ENCODE results near the gene IER5L. TPM values are rescaled to one million over a fixed set of nuclear protein-coding genes. Genes with fewer than 3 reads are reported as not detected.
"Not testable (repeated sequence)": the region's sequence is repeated elsewhere in the genome, so short reads cannot be mapped to it uniquely, and the experiment has no call there.

The IER5L gene
- total RNA-seq, 1 donor from 2014 or later, result 33.8 TPM

GRCh38 chr9:129164246-129164930 is 13.7 kb downstream of the IER5L start:
- no peak for FAIRE-seq
- no peak for DNase-seq (ENCODE audit: low spot score in 2 of 2)

- FAIRE-seq (no peak), DNase-seq (ENCODE audit: low spot score in 2 of 2) (no peak)
Observed at GRCh38 chr9:129163753-129164152, 14.3 kb downstream of the IER5L start.

GRCh38 chr9:129163198-129163670 is 14.8 kb downstream of the IER5L start:
- FAIRE-seq; DNase-seq (ENCODE audit: low spot score in 2 of 2): not testable (repeated sequence)

DNA sequence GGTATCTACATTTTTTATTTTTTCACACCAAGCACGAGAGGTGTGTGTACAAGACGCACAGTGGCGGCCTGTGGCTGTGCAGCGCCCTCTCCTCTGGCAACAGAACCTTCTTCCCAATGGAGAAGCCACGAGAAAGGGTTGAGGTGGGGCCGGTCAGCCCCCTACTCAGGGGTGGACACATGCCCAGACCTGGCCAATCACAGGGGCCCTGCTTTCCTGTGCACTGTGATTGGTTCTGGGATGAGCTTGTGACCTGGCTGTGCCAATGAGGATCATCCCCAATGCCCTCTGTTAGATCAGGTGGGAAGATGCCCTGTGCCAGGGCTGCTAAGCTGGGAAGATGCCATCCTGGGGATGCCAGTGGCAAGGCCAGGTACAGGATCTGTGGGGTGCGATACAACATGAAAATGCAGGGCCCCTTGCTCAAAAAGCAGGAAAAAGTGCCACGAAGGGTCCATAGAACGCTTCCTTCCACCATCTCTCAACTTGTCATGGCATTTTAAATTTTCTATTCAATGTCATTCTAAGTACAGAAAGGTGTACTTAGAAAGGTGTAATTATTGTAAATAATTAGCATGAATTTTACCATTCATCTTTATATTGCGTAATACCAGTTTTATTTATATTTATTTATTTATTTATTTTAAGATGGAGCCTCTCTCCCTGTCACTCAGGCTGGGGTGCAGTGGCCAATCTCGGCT is 15.4 kb downstream of the IER5L start:
- DNase-seq (ENCODE audit: low spot score in 2 of 2), result no peak
- FAIRE-seq, result no peak

DNA sequence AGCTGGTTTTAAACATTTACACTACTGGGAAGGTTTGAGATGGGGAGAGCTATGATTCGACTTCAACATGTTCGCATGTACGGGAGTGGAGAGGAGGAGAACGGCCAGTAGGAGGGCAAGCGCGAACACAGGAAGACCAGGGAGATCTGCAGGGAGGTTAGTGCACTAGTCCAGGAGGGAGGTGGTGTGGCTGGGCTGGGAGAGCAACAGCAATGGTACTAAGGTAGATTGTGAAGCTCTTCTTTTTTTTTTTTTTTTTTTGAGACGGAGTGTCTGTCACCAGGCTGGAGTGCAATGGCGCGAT is 16.6 kb downstream of the IER5L start:
- DNase-seq (ENCODE audit: low spot score in 2 of 2), result no peak
- FAIRE-seq, result no peak

GRCh38 chr9:129160712-129161533 is 17.1 kb downstream of the IER5L start:
- no peak for DNase-seq (ENCODE audit: low spot score in 2 of 2)
- FAIRE-seq, result no peak

DNA sequence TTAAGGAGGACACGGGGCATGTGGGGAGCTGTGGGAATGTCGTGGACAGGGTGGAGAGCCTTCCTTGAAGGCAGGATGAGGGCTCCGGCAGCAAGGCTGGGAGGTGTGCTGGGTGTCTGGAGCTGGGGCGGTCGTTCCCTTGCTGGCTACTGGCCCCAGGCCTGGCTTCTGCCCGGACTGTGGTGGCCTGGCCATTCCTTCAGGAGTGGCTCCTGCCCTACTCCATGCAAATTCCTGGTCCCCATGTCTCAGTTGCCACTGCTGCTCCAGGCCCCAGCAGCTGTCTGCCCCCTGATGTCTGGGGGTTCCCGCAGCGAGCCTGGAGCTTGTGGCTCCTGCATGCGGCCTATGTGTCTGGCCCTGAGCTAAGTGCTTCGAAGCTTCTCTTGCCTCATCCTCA is 21.9 kb downstream of the IER5L start:
- FAIRE-seq, result no peak
- DNase-seq (ENCODE audit: low spot score in 2 of 2), result no peak

- FAIRE-seq (no peak), DNase-seq (ENCODE audit: low spot score in 2 of 2) (no peak)
Observed at GRCh38 chr9:129154866-129155477, 23.1 kb downstream of the IER5L start.

DNA sequence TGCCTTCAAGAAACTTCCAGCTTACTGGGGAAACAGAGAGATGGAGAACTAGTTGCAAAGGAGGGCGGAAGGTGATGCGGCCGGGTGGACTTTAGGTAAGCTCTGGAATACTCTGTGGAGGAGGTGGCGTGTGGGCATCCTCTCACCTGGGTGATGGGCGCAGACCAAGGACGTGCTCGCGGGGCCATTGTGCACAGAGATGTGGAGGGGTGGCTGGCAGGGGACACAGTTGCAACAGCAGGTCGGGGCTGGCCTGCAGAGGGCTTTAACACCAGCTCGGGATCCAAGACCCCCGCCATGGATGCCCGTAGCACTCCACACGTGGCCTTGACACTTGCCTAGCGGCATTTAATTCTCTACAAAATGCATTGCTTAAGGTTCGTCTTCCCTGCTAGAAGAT is 26.6 kb downstream of the IER5L start:
- no peak for FAIRE-seq
- DNase-seq (ENCODE audit: low spot score in 2 of 2), result no peak

GRCh38 chr9:129150672-129151211 is 27.3 kb downstream of the IER5L start:
- FAIRE-seq (no peak), DNase-seq (ENCODE audit: low spot score in 2 of 2) (no peak)

DNA sequence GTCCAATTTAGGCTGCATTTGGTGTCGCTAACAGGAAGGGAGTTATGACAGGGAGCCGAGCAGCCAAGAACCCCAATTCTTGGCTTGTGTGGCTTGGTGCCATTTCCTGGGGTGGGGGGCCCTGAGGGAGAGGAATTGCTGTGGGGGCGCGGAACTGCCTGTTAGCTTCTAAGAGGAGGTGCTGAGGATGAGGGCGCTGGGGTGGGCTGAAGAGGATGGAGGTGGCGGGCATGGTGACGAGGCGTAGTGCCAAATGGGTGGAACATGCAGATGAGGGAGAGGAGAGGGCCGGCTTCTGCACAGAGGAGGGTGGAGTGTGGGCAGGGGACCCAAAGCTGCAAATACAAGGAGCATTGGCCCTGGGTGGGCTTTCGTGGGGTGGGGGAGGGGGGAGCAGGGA is 27.9 kb downstream of the IER5L start:
- no peak for FAIRE-seq
- DNase-seq (ENCODE audit: low spot score in 2 of 2), result no peak

- no peak for FAIRE-seq
- DNase-seq (ENCODE audit: low spot score in 2 of 2), result no peak
Observed at GRCh38 chr9:129149442-129149841, 28.6 kb downstream of the IER5L start.

- DNase-seq (ENCODE audit: low spot score in 2 of 2), result no peak
- no peak for FAIRE-seq
Observed at GRCh38 chr9:129148463-129149204, 29.4 kb downstream of the IER5L start.

DNA sequence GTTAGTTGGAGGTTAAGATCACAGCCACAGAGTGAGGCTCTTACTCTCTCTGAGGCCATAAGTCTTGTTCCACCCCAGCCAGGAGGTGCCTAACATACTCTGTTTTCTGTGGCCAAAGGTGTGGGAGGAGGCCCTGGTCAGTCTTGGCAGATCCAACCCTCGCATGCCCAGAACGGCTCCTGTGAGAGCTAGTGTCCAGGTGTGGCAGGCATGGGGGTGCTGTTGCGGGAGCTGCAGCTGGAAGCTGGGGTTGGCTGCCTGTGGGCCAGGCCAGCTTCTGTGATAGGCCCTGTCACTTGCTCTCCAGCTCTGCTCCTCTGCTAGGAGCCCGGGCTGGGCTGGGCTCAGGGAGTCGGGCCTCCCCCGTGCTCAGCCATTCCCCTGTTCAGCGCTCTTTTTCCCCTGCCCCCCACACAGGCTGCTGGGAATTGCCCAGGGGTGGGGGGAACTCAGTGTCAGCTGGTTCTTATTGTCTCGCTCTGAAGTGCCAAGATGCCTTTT is 31.6 kb downstream of the IER5L start:
- no peak for DNase-seq (ENCODE audit: low spot score in 2 of 2)
- no peak for FAIRE-seq

DNA sequence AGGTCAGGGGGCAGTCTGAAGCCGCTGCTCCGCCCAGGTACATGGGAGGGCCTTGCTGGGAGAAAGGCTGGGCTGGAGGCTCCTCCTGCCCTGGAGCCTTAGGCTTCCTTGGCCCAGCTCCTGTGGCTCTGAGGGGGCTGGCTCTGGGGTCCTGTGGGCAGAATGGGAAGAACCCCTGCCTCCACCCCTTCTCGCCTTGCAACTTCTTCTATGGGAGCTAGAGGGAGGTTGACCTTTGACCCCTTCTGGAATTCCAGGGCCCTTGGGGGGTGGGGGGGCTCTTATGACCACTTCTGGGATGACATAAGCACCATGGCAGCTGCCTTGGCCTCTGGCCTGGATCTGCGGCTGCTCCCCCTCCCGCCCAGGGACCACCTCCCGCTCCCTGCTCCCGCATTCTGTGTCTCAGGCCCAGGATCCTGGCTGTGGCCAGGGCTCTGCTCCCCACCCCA is 32.2 kb downstream of the IER5L start:
- FAIRE-seq, result no peak
- DNase-seq (ENCODE audit: low spot score in 2 of 2), result peak in 1 of 2 donors; percentile 35

DNA sequence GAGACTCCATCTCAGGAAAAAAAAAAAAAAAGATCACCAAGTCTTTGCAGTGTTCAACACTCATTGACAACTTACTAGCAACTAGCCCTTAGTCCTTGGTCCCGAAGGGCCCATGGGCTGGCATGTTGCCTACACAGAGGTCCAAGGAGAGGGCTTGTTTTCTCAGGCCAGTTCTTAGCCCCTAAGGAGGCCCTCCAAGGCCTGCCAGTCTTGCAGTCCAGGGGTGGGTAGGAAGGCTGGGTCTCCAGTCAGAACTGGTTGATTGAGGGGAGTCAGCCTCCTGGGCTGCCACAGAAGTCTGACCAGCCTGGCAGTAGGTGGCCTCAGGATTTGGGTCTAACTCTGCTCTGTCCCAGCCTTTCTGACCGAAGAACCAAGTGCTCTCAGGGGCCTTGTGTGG is 32.7 kb downstream of the IER5L start:
- FAIRE-seq (no peak), DNase-seq (ENCODE audit: low spot score in 2 of 2) (no peak)

DNA sequence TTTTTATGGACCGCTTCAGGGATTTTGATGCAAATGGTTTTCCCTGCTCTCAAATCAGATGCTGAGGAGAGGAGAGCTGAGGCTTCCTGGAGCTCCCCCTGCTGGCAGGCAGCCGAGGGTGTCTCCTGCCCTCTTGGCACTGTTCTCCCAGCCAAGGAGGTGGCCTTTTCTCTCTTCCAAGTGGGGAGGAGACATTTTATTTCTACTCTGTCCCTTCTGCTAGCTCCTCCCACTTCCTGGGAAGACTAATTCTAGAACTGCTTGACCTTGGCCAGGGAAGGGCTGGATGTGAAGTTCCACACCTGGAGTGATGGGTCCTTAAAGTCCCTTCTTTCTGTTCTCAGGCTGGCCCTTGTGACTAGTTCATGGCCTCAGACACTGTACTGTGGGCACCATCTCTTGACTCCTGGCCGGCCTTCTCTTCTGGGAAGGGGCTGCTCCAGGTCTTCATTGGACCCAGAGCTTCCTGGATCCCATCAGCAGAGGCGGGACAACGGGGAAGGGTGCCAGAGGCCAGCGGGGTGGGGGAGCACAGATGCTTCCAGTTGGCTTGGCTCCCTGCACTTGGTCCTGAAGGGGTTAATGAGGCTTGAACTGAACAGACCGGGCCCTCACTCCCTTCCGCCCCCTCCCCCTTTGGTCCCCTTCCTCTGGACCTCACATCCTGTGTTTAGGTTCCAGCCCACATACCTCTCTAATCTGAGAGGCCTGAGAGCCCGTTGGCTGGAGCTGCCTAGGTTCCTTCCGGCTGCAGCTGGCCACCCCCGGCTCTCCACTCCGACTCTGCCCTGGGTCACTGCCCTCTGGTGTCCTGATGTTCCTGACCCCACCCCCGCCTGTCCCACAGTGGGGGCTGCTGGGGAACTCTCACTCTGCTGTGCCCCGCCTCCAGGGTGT is 34.8 kb downstream of the IER5L start:
- FAIRE-seq (no peak), DNase-seq (ENCODE audit: low spot score in 2 of 2) (peak; percentile 70 to 90)

DNA sequence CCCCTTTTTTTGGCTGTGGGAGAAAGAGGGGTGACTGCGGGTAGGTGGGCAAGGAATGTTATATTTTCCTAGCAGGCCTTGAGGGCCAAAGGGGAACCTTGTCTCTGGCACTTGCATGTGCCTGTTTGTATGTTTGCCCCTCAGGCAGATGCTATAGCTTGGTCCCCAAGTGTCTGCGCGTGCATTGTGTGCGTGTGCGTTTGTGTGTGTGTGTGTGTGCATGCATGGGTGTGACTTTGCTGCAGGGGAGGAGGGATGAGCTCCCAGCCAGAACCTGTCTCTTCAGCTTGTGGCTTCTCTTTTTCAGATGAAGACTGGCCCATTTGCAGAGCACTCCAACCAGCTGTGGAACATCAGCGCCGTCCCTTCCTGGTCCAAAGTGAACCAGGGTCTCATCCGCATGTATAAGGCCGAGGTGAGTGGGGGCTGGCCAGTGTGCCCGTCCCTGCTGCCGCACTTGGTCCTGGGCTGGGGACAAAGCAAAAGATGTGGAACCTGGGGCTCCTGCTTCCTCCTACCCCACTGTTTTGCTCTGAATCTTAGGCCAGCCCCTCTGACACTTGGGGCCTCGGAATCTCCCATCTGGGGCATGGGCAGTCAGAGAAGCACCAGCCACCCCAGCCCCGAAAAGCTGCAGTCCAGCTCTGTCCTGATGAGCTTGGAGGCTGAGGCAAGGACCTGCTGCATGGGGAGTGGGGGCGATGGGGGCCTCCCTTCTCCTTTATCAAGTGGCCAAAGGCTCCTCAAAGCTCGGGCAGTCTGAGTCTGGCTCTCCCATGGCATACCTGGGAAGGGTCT is 35.7 kb downstream of the IER5L start:
- FAIRE-seq, result no peak

More for the DNA sequence above, 35.7 kb downstream of the IER5L start:
- DNase-seq (ENCODE audit: low spot score in 2 of 2), result no peak

Data from frontal cortex (tissue), 4 donors.